ENCODE results near the gene H19. TPM values are rescaled to one million over a fixed set of nuclear protein-coding genes. Genes with fewer than 3 reads are reported as not detected.

The H19 gene
- total RNA-seq, 1 donor from 2014 or later: 18,800 TPM

DNA sequence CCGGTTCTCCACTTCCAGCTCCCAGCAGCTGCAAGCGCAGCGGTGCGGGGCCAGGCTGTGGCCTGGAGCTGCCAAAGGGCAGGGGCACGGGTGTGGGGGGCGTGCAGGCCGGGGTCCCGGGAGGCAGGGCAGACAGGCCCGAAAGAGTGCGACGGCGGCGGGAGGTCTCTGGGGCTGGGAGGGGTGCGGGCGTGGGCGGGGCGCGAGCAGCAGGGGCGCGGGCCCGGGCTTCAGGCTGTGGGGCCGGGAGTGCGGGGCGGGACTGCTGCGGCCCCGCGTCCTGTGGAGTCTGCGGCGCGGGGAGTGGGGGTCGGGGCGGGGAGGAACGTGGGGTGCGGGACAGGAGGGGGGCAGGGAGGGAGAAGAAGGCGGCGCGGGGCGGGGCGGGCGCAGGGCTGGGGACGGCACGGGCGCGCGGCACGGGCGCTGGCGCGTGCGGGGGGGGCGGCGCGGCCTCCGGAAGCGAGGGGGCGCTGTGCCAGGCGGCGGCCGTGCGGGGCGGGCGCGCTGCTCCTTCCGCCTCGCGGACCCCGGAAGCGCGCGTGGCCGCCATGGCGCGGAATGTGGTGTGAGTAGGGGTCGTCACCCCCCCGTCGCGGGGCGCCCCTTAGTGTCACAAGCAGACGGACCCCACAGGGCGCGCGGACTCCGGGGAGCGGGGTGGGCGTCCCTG, 50.7 kb downstream of the H19 start, which contains the start of gene MRPL23:
TSS of gene MRPL23 (plus strand) at position 521 of the 673 bp plus-strand sequence. CDS start at position 552, 31 bp downstream.
- no peak for DNase-seq

Small RNA genes within 50 kb of the gene (small RNA-seq; reads per million reads assigned to genes)
- gene RF01972 (ENCODE audit: low replicate concordance) (not detected), gene RF01973 (ENCODE audit: low replicate concordance) (not detected)

Other genes with a start within 250 kb of the H19 start
- 0.31 TPM for gene IFITM10, start 247.2 kb downstream of the H19 start, total RNA-seq
- gene CTSD, start 233.9 kb downstream of the H19 start, total RNA-seq: 134 TPM
- gene SYT8, start 162.9 kb downstream of the H19 start, total RNA-seq: 16.2 TPM
- 3,551 TPM for gene TNNI2, start 158.9 kb downstream of the H19 start, total RNA-seq
- 84.2 TPM for gene LSP1, start 144.8 kb downstream of the H19 start, total RNA-seq
- gene PRR33, start 105.9 kb downstream of the H19 start, total RNA-seq: 4.8 TPM
- gene TNNT3, start 78.1 kb downstream of the H19 start, total RNA-seq: 5,696 TPM
- gene MRPL23, start 50.5 kb downstream of the H19 start, total RNA-seq: 32.7 TPM
- gene IGF2, start 141.5 kb upstream of the H19 start, total RNA-seq: 1,514 TPM
- gene INS, start 163.4 kb upstream of the H19 start, total RNA-seq: not detected
- 0.62 TPM for gene TH, start 174.0 kb upstream of the H19 start, total RNA-seq

All from tongue (tissue), 3 donors.